ENCODE results near the gene BZW2.

Gene BZW2

DNA sequence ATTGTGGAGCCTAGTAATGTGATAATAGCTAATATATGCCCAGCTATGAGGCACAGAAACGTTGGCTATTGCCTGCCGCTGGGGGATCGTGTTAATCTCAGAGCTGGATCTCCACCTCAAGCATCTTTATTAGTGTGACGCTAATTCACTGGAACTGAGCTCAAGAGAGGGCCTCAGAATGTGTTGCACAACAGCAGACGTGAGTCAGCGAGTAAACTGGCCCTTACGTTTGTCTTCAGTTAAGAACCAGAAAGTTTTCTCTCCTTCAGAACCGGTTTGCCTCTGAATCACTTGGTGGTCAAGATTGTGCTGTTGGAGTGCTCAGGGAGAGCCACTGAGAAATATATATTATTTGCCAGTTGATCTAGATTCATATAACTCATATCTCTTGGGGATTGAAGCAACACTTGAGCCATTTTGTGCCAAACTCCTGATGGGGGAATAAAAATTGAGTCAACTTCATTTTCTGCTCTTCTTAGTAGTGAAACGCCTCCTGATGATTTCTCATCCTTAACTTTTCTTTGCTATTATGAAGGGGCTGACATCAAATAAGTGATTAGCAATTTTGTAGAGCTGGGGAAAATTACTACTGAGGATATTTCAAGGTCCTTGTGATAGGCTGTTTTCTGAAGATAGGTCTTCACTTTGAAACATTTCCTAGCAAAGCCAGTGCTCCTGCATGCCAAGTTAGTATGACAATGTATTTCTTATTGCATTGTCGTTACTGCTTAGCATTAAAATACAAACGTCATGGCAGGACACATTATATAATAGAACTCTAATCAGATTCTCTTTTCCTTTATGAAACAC, 22.3 kb downstream of the BZW2 start:
- TF ChIP-seq, protein P1, sequence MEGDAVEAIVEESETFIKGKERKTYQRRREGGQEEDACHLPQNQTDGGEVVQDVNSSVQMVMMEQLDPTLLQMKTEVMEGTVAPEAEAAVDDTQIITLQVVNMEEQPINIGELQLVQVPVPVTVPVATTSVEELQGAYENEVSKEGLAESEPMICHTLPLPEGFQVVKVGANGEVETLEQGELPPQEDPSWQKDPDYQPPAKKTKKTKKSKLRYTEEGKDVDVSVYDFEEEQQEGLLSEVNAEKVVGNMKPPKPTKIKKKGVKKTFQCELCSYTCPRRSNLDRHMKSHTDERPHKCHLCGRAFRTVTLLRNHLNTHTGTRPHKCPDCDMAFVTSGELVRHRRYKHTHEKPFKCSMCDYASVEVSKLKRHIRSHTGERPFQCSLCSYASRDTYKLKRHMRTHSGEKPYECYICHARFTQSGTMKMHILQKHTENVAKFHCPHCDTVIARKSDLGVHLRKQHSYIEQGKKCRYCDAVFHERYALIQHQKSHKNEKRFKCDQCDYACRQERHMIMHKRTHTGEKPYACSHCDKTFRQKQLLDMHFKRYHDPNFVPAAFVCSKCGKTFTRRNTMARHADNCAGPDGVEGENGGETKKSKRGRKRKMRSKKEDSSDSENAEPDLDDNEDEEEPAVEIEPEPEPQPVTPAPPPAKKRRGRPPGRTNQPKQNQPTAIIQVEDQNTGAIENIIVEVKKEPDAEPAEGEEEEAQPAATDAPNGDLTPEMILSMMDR (IDR thresholded peaks at IDR 0.05; ENCODE audit: low read depth, low read length, missing control alignments), result peak; percentile 22
- peak; percentile 97 for DNase-seq (ENCODE audit: low read depth)
- no peak overlapping the region for H3K4me3 ChIP-seq (ENCODE audit: low read depth, low read length)
- in situ Hi-C loops (cut with HindIII; ENCODE audit: low sequenced_read_pairs), result no loop called here

DNA sequence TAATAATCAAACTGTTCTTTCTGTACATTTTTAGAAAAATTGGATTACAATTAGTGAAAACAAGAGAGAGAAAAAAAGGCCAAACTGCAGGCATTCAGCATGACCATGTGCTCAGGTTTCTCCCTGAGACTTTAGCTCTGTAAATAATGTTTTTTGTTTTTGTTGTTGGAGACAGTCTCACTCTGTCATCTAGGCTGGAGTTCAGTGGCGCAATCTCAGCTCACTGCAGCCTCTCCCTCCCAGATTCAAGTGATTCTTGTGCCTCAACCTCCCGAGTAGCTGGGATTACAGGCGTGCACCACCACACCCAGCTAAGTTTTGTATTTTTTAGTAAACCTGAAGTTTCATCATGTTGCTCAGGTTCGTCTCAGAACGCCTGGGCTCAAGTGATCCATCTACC, 23.0 kb downstream of the BZW2 start:
- in situ Hi-C loops (cut with HindIII; ENCODE audit: low sequenced_read_pairs), result no loop called here
- no peak overlapping the region for H3K4me3 ChIP-seq (ENCODE audit: low read depth, low read length)
- TF ChIP-seq, protein P1 (IDR thresholded peaks at IDR 0.05; ENCODE audit: low read depth, low read length, missing control alignments), result no peak
- DNase-seq (ENCODE audit: low read depth), result no peak

DNA sequence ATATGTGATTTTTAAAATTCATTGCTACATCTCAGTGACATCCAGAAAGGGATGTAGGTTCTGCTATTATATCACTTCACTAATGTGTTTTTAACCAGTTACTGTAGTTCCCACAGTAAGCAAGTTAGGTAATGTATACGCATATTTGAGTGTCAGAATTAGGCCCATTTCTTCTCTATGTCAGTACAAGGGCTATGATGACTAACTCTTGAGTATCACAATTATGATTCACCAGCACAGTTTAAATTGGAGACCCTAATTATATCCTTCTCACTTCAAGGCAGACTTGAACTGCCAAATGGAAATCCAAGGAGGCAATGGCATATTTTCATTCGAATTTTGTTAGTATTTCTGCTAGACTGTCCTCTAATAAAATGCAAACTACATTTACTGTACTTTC, 23.6 kb downstream of the BZW2 start:
- TF ChIP-seq, protein P1 (IDR thresholded peaks at IDR 0.05; ENCODE audit: low read depth, low read length, missing control alignments), result no peak
- DNase-seq (ENCODE audit: low read depth), result no peak
- no peak overlapping the region for H3K4me3 ChIP-seq (ENCODE audit: low read depth, low read length)
- in situ Hi-C loops (cut with HindIII; ENCODE audit: low sequenced_read_pairs), result no loop called here

DNA sequence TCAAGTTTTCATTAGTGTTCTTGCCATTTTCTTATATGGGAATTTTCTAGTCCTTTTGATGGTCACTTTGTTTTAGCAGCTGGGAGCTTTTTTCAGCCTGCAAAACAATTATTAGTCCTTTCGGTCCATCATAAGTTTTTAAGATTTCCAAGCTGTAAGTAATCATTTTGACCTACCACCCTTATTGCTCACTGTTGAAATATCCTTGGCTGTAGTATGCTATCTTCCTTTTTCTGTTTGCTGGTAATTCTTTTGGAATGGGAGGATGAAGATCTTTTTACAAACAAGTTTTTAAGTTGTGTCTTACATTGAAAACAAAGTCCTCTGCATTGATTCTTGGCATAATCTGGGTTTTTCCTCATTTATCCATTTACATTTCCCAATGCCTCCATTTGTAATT, 24.0 kb downstream of the BZW2 start:
- in situ Hi-C loops (cut with HindIII; ENCODE audit: low sequenced_read_pairs), result loop anchor here (5.0 kb wide), 1 partner anchor 92 kb away; no protein-coding TSS in a partner anchor
- TF ChIP-seq, protein P1 (IDR thresholded peaks at IDR 0.05; ENCODE audit: low read depth, low read length, missing control alignments), result no peak
- DNase-seq (ENCODE audit: low read depth), result no peak
- H3K4me3 ChIP-seq (ENCODE audit: low read depth, low read length), result no peak overlapping the region

DNA sequence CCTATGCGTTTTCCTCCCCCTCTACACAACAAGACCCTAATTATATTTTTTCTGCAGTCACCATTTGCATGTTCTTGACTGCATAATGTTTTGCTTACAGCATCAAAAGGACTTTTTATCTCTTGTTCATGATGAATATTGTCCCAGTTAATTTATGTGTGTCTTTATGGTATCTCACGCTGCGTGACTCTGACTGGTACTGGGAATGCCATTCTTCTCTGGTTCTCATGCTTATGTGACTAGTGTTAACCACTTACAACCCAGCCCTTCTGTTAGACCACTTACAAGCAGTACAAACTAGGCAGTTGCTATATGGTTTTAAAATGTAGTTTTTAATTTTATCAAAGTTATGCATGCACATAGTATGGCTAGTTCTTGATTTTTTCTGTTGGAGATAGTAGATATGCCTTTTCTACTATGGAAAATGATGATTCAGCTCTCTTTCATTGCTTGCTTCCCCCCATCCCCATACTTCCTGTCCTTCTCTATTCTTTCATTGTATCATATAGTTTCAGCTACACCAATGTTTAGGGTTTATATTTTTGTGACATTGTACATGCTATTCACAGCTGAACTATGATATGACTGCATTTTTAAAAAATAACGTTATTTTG, 24.9 kb downstream of the BZW2 start:
- no peak overlapping the region for H3K4me3 ChIP-seq (ENCODE audit: low read depth, low read length)
- TF ChIP-seq, protein P1 (IDR thresholded peaks at IDR 0.05; ENCODE audit: low read depth, low read length, missing control alignments), result no peak
- in situ Hi-C loops (cut with HindIII; ENCODE audit: low sequenced_read_pairs), result loop anchor here (5.0 kb wide), 1 partner anchor 91 kb away; no protein-coding TSS in a partner anchor
- no peak for DNase-seq (ENCODE audit: low read depth)

DNA sequence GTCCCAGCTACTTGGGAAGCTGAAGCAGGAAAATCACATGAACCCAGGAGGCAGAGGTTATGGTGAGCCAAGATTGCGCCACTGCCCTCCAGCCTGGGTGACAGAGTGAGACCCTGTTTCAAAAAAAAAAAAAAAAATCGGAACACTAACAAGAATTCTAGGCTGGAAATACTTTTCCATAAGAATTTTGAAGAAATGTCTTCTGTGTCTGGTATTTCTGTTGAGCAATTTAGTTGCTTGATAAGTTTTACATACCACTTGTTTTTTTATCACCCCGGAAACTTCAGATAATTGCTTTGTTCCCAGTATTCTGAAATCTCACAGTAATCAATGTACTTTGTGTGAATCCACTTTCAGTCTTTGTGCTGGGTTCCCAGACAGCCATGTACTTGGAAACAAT, 25.8 kb downstream of the BZW2 start:
- H3K4me3 ChIP-seq (ENCODE audit: low read depth, low read length), result no peak overlapping the region
- in situ Hi-C loops (cut with HindIII; ENCODE audit: low sequenced_read_pairs), result loop anchor here (5.0 kb wide), 1 partner anchor 90 kb away; no protein-coding TSS in a partner anchor
- DNase-seq (ENCODE audit: low read depth), result no peak
- TF ChIP-seq, protein P1 (IDR thresholded peaks at IDR 0.05; ENCODE audit: low read depth, low read length, missing control alignments), result no peak

Data from astrocyte of the cerebellum (primary cell).